Measurements from ENCODE around the gene ARPC1A. TPM values are rescaled to one million over a fixed set of nuclear protein-coding genes. Genes with fewer than 3 reads are reported as not detected.
"Not testable (repeated sequence)": the region's sequence is repeated elsewhere in the genome, so short reads cannot be mapped to it uniquely, and the experiment has no call there.

The ARPC1A gene
- total and polyA plus RNA-seq, 2 of the 8 experiments (the other 6 are each of a cell fraction or from before 2014, with no cell fraction given): 123 to 155 TPM

- not testable (repeated sequence) for H3K23me2 ChIP-seq (ENCODE audit: low read depth, low read length); DNase-seq (ENCODE audit: low read depth in 1 of 2, low spot score in 2 of 2); H2AK5ac ChIP-seq (ENCODE audit: low read depth, low read length); H2BK12ac ChIP-seq (ENCODE audit: low read depth, low read length); H3K4me2 ChIP-seq (ENCODE audit: insufficient read depth in 1 of 2, low read depth in 2 of 2, low read length in 2 of 2); H4K91ac ChIP-seq (replicated peaks; ENCODE audit: insufficient read length, low read length); H2AFZ ChIP-seq (ENCODE audit: low read length); H3K14ac ChIP-seq (ENCODE audit: insufficient read length); H3K9ac ChIP-seq (replicated peaks in 1 of 4; ENCODE audit: extremely low read depth in 1 of 4, low read depth in 3 of 4, low read length in 3 of 4); H4K5ac ChIP-seq (ENCODE audit: insufficient read length, low read depth, low read length); H3K4me1 ChIP-seq (replicated peaks in 1 of 4; ENCODE audit: control insufficient read depth in 3 of 4, insufficient read depth in 4 of 4, low read length in 3 of 4); H3K27ac ChIP-seq (ENCODE audit: low read depth, low read length); H3K18ac ChIP-seq (ENCODE audit: extremely low read depth, low read length); H2BK20ac ChIP-seq (ENCODE audit: low read length); H3K4ac ChIP-seq (replicated peaks; ENCODE audit: insufficient read length, low read depth, low read length); H2BK120ac ChIP-seq (replicated peaks; ENCODE audit: low read depth, low read length); H3K27me3 ChIP-seq (replicated peaks in 1 of 4; ENCODE audit: control insufficient read depth in 3 of 4, extremely low read depth in 1 of 4, insufficient read depth in 3 of 4, low read length in 3 of 4); H3K23ac ChIP-seq (ENCODE audit: insufficient read length); H3K4me3 ChIP-seq (ENCODE audit: extremely low read depth in 1 of 4, insufficient read depth in 2 of 4, low read depth in 3 of 4, low read length in 4 of 4); H3K9me3 ChIP-seq (ENCODE audit: insufficient read depth in 2 of 2, low read depth in 1 of 2, low read length in 1 of 2); FAIRE-seq; H2BK5ac ChIP-seq (ENCODE audit: low read depth, low read length); H2BK15ac ChIP-seq (ENCODE audit: low read length); H4K20me1 ChIP-seq (replicated peaks in 1 of 2; ENCODE audit: control insufficient read depth in 1 of 2, insufficient read depth in 2 of 2, low read length in 2 of 2); H4K8ac ChIP-seq (ENCODE audit: extremely low read depth, insufficient read depth, low read length); H3K79me1 ChIP-seq (ENCODE audit: low read depth, low read length); H3K56ac ChIP-seq (replicated peaks; ENCODE audit: insufficient read length, low read depth, low read length); H3K36me3 ChIP-seq (ENCODE audit: control insufficient read depth in 2 of 4, insufficient read depth in 4 of 4, low read length in 3 of 4)
- CTCF ChIA-PET (ENCODE audit: partially characterized antibody): interaction anchor here (0.6 to 8.3 kb wide), 3 partner anchors 9 to 24 kb away, joined by 3 to 50 read pairs (median 4); no protein-coding TSS in a partner anchor
- 87% methylated on average over 6 of the region's 6 CpGs; no CpG with 5 or more reads in 1 of the 2 experiments for WGBS, 2 experiments (ENCODE audit: extremely low coverage in 1 of 2, insufficient coverage in 1 of 2, insufficient read length in 1 of 2, insufficient replicate concordance in 2 of 2, low coverage in 1 of 2, low lambda C conversion rate in 2 of 2, missing lambda C conversion rate in 1 of 2)
- POLR2A ChIA-PET (ENCODE audit: partially characterized antibody): interaction anchor here (0.6 to 1.4 kb wide), 2 partner anchors 76 to 98 kb away, joined by 3 read pairs; no protein-coding TSS in a partner anchor
- peaks cover 0 to 16% of the 10 kb centered on the region in 2 experiments; a peak in 3 of 4 replicates for H3K79me2 ChIP-seq (ENCODE audit: control insufficient read depth in 1 of 2, insufficient read depth in 2 of 2, low read length in 2 of 2)
Observed at GRCh38 chr7:99322659-99323058, 3.0 kb upstream of the ARPC1A start.
